ENCODE measurements around the gene MANF.
A peak's percentile ranks its signal among the peaks of the same experiment; 100 is the strongest.

The MANF gene

GRCh38 chr3:51390246-51391074, 5.4 kb downstream of the MANF start:
- DNase-seq (ENCODE audit: low read depth), result no peak

DNA sequence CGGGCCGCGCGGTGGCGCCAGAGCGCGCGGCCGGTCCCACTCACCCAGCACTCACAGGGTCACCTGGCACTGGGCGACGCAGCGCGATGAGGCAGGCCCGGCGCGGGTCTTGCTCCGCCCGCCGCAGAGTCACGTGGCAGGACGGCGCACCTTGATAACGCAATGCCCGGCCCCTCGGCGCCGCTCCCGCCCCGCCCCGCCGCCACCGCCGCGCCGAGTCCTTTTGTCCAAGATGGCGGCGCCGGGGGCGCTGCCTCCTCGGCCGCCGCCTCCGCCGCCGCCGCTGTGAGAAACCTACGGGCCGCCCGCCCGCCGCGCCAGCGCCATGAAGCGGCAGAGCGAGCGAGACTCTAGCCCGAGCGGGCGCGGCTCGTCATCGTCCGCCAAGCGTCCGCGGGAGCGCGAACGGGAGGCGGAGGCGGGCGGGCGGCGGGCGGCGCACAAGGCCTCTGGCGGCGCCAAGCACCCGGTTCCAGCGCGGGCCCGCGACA, 6.0 kb downstream of the MANF start, which contains the start of gene RBM15B:
Gene RBM15B (plus strand): TSS at position 211 of the 491 bp plus-strand sequence. CDS start 115 bp downstream, at position 326.
- peak; percentile 97 for DNase-seq (ENCODE audit: low read depth)

DNA sequence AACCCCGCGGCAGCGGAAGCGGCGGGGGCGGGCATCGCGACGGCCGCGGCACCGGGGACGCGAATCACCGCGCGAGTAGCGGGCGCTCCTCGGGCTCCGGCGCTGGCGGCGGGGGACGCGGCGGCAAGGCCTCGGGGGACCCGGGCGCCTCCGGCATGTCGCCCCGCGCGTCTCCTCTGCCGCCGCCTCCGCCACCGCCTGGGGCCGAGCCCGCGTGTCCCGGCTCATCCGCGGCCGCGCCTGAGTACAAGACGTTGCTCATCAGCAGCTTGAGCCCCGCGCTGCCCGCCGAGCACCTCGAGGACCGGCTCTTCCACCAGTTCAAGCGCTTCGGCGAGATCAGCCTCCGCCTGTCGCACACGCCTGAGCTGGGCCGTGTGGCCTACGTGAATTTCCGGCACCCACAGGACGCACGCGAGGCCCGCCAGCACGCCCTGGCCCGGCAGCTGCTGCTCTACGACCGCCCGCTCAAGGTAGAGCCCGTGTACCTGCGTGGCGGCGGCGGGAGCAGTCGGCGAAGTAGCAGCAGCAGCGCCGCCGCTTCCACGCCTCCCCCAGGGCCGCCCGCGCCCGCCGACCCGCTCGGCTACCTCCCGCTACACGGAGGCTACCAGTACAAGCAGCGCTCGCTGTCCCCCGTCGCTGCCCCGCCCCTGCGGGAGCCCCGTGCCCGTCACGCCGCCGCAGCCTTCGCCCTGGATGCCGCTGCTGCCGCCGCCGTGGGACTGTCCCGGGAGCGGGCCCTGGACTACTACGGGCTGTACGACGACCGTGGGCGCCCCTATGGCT, 6.7 kb downstream of the MANF start:
- DNase-seq (ENCODE audit: low read depth), result peak; percentile 37

- no peak for DNase-seq (ENCODE audit: low read depth)
Measured at GRCh38 chr3:51392355-51393133, 7.5 kb downstream of the MANF start.

DNA sequence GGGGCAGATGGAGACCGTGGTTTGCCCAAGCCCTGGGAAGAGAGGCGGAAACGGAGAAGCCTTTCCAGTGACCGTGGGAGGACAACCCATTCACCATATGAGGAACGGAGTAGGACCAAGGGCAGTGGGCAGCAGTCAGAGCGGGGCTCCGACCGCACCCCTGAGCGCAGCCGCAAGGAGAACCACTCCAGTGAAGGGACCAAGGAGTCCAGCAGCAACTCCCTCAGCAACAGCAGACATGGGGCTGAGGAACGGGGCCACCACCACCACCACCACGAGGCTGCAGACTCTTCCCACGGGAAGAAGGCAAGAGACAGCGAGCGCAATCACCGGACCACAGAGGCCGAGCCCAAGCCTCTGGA, 8.0 kb downstream of the MANF start:
- no peak for DNase-seq (ENCODE audit: low read depth)

DNA sequence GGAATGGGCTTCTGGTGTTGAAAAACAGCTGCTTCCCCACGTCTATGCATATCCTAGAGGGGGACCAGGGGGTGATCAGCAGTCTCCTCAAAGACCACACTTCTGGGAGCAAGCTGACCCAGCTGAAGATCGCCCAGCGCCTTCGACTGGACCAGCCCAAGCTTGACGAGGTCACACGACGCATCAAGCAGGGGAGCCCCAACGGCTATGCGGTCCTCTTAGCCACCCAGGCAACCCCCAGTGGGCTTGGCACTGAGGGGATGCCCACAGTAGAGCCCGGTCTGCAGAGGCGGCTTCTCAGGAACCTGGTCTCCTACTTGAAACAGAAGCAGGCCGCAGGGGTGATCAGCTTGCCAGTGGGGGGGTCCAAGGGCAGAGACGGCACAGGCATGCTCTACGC, 8.5 kb downstream of the MANF start:
- no peak for DNase-seq (ENCODE audit: low read depth)

GRCh38 chr3:51394541-51394940, 9.4 kb downstream of the MANF start:
- DNase-seq (ENCODE audit: low read depth), result no peak

DNA sequence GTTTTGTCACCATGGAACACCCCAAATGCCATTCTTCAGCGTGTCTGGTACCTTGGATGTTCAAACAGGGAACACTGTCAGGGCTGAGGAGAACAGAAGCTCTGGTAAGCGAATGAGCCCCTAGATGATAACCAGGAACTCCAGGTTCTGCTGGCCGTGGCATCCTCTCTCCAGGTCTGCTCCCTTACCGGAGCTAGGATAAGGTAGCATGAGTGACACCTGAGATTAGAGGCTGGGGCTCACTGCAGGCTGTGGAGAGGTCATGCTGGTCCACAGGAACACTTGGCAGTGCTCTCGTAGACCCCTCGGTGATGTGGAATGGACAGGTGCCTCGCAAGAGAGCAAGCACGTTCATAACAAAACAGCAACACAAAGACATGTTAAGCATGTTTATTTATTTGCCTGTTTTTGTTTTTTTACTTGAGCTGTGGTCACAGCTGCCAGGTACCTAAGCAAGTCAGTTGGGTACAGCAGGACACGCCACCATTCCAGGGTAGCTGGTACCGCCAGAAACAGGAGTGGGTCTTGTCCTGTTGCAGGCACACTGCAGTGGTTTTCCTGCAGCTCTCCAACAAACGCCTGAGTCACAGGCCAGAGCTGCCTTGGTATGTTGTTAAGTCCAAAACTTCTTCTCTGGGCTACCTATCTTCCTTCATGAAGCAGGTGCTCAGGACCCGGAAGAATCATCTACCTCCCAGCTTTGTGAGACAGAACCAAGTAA, 10.6 kb downstream of the MANF start:
- DNase-seq (ENCODE audit: low read depth), result no peak

GRCh38 chr3:51396401-51396800, 11.3 kb downstream of the MANF start:
- no peak for DNase-seq (ENCODE audit: low read depth)

GRCh38 chr3:51397392-51397791, 12.3 kb downstream of the MANF start:
- no peak for DNase-seq (ENCODE audit: low read depth)

DNA sequence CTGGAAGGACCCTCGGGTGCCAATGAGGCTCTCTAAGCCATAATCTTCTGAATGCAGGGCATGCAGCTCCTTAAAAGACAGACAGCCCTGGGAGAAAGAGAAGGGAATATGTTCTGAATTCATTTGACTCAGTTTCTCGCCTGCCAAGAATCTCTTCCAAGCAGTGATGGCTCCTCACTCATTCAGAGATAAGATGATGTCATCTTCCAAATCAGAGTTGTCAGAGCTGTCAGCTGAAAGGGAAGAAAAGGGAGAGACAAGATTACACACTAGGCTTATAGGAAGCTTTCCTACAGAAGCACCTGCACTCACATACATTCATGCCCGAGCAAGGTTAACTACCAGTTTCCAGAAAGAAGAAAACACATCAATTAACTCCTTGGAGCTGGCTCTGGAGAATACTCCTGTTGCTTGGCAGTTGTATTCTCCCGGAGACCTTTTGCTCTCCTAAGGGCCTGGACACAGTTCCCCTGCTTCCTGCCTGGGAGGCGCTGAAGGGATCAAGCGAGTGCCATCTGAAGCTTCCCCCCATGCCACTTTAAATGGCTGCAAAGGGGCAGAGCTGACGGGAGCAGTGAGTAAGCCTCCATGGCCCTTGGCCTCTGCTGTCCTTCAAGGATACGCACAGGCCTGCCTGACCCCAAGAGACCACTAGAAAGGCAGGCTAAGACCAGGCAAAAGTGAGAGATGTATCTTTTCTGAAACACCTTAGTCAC, 13.7 kb downstream of the MANF start:
- no peak for DNase-seq (ENCODE audit: low read depth)

GRCh38 chr3:51400166-51400565, 15.1 kb downstream of the MANF start:
- no peak for DNase-seq (ENCODE audit: low read depth)

- DNase-seq (ENCODE audit: low read depth), result no peak
Measured at GRCh38 chr3:51401735-51402134, 16.6 kb downstream of the MANF start.

DNA sequence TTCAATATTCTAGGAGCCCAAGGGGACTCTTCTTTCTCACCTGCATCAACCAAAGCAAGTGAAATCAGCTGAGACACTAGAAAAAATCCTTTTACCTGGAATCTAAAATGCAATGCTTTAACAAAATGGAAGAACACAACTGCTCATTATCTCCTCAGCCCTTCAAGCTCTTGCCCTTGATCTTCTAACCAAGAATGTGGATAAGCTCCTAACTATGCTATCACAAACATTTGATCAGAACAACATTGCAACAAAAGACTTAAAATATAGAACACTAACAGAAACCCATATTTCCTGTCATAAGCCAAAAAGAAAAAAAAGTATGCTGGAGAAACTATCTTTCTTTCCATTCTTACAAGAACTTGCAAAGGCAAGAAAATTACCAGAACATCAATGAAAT, 18.6 kb downstream of the MANF start:
- no peak for DNase-seq (ENCODE audit: low read depth)

DNA sequence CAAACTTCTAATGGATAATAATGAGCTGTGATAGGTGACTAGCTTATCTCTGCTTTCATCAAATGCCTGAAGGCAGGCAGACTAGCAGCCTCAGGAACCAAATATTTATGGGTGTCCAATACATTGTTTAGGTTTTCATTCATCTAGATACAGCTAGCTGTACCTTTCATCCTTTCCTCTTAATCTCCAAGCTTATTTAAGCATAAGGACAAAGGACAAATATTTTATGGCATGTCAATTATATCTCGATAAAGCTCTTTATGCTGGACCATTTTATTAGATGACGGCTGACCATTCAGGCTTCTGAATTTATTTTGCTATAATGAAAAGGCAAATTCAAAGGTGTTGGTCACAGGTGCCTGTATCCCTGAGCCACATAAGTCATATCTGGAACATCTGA, 22.9 kb downstream of the MANF start:
- DNase-seq (ENCODE audit: low read depth), result no peak

- no peak for DNase-seq (ENCODE audit: low read depth)
Measured at GRCh38 chr3:51408813-51409212, 23.7 kb downstream of the MANF start.

GRCh38 chr3:51422211-51422610, 37.1 kb downstream of the MANF start:
- no peak for DNase-seq (ENCODE audit: low read depth)

DNA sequence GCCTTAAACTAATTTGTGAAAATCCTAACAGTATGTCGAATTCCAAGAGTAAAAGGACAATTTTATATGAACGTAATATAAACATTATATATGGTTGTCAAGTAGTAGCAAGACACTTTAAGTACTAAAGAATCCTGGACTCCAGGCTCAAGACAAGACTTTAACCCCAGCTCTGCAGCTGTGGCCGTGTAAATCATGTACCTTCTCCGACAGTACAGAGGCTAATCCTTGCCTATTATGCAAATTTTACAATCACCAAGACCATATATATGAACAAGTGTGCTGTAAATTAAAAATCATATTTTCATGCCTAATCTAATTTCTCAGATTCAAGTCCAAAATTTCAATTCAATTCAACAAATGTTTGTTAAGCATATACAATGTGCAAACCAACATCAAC, 41.8 kb downstream of the MANF start:
- DNase-seq (ENCODE audit: low read depth), result no peak

DNA sequence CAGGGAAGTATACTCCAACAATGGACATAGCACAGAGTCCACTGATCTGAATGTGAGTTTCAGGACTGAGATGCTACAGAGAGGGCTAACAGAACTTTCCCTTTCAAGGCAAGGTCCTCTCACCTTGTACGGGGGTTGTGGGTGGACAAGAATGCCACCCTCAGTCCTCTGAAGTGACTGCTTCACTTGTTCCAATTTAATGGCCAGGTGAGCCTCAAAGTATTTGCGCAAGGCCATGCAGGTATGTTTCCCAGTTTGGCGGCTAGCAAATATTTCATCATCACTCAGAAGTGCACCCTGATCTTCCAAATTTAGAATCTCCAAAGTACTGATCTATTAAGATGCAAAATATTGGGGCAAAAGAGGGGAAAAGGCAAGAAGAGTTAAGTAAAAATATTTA, 44.0 kb downstream of the MANF start:
- no peak for DNase-seq (ENCODE audit: low read depth)

DNA sequence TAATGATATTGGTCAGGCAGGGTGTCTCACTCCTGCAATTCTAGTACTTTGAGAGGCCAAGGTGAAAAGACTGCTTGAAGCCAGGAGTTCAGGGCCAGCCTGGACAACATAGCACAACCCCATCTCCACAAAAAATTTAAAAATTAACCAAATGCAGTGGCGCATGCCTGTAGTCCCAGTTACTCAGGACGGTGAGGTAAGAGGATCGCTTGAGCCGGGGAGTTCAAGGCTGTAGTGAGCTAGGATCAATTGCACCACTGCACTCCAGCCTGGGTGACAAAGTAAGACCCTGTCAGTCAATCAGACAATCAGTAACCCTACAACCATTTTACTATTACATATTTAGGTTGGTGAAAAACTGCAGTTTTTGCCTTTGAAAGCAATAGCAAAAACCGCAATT, 49.0 kb downstream of the MANF start:
- DNase-seq (ENCODE audit: low read depth), result no peak

DNA sequence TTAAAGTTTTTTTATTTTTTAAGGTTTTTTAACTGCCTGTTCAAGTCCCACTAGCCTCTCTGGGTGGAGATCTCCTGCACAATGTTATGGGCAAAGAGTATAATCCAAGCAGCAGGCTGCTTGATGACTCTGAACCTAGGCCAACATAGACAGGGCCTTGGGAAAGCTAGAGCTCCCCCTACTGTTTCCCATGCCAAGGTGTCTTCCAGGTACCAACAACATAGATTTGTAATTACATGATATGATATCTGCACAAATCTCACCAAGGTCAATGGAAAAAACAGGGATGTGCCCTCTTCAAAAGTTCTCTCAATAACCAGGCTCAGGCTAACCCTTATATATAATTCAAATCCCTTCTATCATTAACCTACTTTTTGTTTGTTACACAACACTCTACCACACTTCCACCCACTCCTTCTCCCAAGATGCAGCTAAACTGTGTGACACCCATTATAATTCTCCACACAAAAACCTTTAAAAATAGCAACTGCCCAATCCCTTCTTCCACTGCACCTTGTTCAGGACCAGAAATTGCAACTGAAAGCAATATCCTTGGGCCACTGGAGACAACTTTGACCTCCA, 49.7 kb downstream of the MANF start:
- DNase-seq (ENCODE audit: low read depth), result peak; percentile 1
